Measurements from ENCODE around the gene WDPCP.

- TF ChIP-seq TAF1 (IDR thresholded peaks at IDR 0.05; ENCODE audit: borderline replicate concordance, low read depth, low read length) (no peak), POLR2AphosphoS5 (IDR thresholded peaks at IDR 0.05; ENCODE audit: low read depth, low read length) (no peak), POLR2A (IDR thresholded peaks at IDR 0.05; ENCODE audit: low read depth, low read length) (no peak)
Observed at GRCh38 chr2:63347361-63347760, 240.9 kb downstream of the WDPCP start.
